GM10266 (cell line): ENCODE results near the gene MRPL52.

Source experiments
- DNase-seq: peaks from one replicate; pipeline ENCODE4 v3.0.0; 2012; ENCODE audit errors: extremely low spot score
- TF ChIP-seq, protein P1 (sequence below): IDR thresholded peaks from 2 replicates; pipeline ENCODE4 v1.5.1; 2012; ENCODE audit warnings: mild to moderate bottlenecking, low read depth; ENCODE audit not compliant: control insufficient read depth, insufficient read depth; ENCODE audit errors: missing control alignments

The MRPL52 gene

DNA sequence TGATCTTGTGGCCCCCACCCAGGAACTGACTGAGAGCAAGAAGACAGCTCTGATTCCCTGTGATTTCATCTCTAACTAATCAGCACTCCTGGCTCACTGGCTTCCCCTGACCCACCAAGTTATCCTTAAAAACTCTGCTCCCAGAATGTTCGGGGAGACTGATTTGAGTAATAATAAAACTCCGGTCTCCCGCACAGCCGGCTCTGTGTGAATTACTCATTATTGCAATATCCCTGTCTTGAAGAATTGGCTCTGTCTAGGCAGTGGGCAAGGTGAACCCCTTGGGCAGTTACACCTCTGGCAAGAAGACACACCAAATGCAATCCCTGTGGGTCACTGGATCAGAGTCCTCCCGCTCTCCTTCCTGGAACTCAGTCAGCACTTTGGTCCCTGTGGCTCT lies 35.7 kb upstream of the MRPL52 start:
- no peak for DNase-seq
- TF ChIP-seq, protein P1, sequence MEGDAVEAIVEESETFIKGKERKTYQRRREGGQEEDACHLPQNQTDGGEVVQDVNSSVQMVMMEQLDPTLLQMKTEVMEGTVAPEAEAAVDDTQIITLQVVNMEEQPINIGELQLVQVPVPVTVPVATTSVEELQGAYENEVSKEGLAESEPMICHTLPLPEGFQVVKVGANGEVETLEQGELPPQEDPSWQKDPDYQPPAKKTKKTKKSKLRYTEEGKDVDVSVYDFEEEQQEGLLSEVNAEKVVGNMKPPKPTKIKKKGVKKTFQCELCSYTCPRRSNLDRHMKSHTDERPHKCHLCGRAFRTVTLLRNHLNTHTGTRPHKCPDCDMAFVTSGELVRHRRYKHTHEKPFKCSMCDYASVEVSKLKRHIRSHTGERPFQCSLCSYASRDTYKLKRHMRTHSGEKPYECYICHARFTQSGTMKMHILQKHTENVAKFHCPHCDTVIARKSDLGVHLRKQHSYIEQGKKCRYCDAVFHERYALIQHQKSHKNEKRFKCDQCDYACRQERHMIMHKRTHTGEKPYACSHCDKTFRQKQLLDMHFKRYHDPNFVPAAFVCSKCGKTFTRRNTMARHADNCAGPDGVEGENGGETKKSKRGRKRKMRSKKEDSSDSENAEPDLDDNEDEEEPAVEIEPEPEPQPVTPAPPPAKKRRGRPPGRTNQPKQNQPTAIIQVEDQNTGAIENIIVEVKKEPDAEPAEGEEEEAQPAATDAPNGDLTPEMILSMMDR = no peak

DNA sequence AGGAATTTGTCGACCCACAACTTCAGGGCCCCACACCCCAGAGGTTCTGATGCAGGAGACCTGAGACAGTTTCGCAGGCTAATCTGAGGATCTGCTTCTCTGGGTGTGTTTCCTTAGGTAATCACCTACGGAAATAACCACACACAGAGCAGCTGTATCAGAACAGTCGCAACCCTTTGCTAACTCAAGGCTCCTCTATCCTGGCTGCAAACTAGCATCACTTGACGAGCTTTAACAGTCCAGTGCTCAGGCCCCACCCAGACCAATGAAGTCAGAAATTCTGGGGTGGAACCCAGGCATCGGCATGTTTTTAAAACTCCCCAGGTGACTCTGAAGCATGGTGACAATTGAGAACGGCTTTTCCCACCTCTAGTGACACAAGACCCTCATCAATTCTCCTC lies 35.1 kb upstream of the MRPL52 start:
- TF ChIP-seq, protein P1 = no peak
- DNase-seq = peak; percentile 38

DNA sequence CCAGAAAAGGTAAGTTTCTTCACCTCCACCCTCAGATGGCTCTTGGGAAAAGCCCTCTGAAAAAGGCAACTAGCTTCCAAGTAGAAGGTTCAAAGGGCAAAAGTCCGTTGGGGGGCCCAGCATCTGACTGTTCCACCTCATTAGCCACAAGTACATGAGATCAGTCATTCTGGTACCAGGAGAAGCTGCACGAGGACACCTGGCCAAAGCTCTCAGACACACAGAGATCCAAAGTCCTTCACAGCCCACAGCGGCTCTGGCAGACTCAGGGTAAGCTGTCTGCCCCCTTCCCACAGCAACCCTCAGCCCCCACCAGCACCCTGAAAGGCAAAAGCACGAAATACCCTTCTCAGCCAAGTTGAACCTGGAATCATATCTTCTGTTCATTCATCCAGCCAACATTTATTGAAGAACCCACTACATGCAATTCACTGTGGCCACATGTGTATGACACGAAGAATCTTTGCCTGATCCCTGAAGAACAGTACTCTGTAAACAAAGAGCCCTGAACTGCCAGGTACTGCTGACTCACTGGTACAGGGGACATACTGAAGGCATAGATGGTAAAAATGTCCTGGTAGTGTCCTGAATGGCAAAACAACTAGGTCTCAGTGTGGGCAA lies 33.5 kb upstream of the MRPL52 start:
- DNase-seq = no peak
- TF ChIP-seq, protein P1 = no peak

DNA sequence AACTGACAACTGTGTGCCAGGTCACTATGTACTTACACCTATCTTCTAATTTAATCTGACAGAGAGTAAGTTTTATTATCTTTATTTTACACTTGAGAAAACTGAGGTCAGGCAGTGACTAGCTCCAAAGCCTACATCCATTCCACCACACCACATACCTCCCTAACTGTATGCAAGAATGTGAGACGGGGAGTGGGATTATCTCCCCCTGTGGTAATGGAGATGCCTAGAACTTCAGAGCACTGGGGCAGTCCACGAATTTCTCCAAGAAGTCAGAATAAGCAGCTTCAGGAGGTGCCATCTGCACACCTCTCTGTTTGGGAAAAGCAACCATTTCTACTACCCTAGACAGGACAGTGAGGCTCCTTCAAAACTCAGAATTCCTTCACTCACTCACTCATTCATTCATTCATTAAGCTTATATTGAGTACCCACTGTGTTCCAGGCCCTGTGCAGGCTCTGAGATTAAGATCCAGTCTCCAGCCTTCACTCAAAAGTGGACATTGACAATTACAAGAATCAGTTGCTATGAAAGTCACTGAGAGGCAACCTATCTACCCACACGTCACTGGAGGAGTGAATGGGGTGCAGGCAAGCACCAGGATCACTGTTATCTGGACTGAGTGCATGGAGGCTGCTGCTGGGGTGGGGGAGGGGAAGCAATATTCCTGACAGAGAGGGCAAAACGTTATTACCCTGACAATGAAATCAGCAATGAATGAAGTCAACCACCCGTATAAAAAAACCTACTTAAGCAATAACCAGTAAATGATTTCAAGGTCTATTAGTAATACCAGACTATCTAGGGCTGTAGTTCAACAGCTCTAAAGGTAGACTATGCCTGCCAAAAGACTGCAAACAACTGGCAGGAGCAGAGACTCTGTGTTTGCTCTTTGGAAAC lies 32.4 kb upstream of the MRPL52 start:
- no peak for DNase-seq
- TF ChIP-seq, protein P1 = no peak

DNA sequence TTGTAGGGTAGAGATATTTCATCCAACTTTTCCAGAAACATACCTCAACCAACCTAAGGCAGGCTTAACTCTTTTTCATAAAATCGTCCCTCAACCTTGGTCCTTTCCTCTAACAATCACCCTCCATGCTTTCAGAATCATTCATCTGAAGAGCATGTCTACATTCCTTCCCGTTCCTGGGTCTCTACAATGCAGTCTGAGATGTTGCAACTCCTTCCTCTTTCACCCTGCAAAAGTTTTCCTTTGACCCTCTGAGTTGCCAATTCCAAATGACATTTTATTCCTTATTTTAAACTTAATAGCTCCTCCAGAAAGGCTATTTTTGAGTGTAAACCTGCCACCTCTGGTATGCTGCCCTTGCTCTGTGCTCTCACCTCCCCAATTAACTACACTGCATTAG lies 31.2 kb upstream of the MRPL52 start:
- no peak for DNase-seq
- TF ChIP-seq, protein P1 = no peak

DNA sequence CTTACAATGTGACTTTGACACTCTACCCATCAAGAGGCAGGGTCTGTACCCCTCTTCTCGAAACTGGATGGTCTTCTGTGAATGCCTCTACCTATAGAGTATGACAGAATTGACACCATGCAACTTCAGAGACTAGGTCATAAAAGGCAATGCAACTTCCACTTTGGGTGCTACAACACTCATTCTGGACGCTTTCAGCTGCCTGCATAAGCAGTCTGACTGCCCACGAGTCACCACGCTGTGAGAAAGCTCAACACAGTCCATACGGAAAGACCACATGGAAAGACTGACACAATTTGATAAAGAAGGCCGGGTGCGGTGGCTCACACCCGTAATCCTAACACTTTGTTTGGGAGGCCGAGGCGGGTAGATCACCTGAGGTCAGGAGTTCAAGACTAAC lies 29.3 kb upstream of the MRPL52 start:
- DNase-seq = no peak
- TF ChIP-seq, protein P1 = no peak

DNA sequence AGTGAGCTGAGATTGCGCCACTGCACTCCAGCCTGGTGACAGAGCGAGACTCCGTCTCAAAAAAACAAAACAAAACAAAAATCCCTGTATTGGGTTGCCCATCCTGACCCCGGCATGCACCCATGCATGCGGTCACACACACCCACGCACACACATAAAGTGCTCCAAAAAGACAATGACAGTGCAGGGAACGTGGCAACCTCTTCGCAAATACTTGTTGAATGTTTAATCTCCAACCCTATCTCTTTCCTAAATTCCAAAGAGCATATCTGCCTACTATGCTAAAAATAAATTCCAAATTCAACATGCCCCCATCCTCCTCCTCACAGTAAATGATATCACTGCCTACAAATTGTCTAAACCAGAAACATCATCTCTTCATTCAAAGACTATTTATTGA lies 28.0 kb upstream of the MRPL52 start:
- DNase-seq = no peak
- TF ChIP-seq, protein P1 = no peak
